NB4 (cell line): ENCODE data around the gene S1PR5.

ENCODE experiments used
- MYC ChIP-seq: IDR thresholded peaks from 2 replicates; pipeline ENCODE4 v1.6.1; 2011; ENCODE audit warnings: low read depth, low read length
- POLR2A ChIP-seq: IDR thresholded peaks from 2 replicates; pipeline ENCODE4 v1.6.1; 2011; ENCODE audit warnings: mild to moderate bottlenecking; ENCODE audit not compliant: insufficient read length; ENCODE audit errors: extremely low read depth
- TF ChIP-seq, protein P1 (sequence below): IDR thresholded peaks from one replicate; pipeline ENCODE4 v1.5.1; 2012; ENCODE audit warnings: low read depth, low read length
- TF ChIP-seq, protein P2 (sequence below): IDR thresholded peaks from 2 replicates; pipeline ENCODE4 v1.6.1; 2011; ENCODE audit warnings: low read depth, low read length

DNA sequence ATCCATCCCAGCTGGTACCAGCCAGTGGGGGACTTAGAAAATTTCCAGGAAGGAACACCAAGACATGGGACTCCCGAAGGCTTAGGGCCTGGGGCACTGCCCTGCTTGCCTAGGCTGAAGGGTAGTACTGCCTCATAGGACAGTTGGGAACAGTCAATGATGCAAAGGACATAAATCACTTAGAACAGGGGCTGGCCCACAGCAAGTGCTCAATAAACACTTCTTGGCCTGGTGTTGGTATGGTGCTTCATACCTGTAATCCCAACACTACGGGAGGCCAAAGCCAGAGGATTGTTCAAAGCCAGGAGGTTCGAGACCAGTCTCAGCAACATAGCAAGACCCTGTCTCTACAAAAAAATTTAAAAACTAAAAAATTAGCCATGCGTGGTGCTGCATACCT is 19.9 kb downstream of the S1PR5 start:
- TF ChIP-seq, protein P1, sequence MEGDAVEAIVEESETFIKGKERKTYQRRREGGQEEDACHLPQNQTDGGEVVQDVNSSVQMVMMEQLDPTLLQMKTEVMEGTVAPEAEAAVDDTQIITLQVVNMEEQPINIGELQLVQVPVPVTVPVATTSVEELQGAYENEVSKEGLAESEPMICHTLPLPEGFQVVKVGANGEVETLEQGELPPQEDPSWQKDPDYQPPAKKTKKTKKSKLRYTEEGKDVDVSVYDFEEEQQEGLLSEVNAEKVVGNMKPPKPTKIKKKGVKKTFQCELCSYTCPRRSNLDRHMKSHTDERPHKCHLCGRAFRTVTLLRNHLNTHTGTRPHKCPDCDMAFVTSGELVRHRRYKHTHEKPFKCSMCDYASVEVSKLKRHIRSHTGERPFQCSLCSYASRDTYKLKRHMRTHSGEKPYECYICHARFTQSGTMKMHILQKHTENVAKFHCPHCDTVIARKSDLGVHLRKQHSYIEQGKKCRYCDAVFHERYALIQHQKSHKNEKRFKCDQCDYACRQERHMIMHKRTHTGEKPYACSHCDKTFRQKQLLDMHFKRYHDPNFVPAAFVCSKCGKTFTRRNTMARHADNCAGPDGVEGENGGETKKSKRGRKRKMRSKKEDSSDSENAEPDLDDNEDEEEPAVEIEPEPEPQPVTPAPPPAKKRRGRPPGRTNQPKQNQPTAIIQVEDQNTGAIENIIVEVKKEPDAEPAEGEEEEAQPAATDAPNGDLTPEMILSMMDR, result no peak
- no peak for TF ChIP-seq POLR2A
- no peak for TF ChIP-seq MYC
- TF ChIP-seq, protein P2, sequence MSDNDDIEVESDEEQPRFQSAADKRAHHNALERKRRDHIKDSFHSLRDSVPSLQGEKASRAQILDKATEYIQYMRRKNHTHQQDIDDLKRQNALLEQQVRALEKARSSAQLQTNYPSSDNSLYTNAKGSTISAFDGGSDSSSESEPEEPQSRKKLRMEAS, result no peak
